ENCODE results near the gene DEGS1.

The DEGS1 gene

GRCh38 chr1:224182866-224183590 lies at the start of gene DEGS1:
Gene DEGS1 (plus strand): TSS chr1:224183240. CDS start chr1:224183337, 97 bp downstream.
- H3K4me3 ChIP-seq (ENCODE audit: low read depth, low read length), result peak within 1 kb of the TSS; percentile 66
- no peak for TF ChIP-seq CTCF (IDR thresholded peaks at IDR 0.05; ENCODE audit: low read depth, low read length, missing control alignments)
- DNase-seq (ENCODE audit: low read depth), result no peak

- TF ChIP-seq CTCF (IDR thresholded peaks at IDR 0.05; ENCODE audit: low read depth, low read length, missing control alignments), result no peak
- H3K4me3 ChIP-seq (ENCODE audit: low read depth, low read length), result no peak overlapping the region
- DNase-seq (ENCODE audit: low read depth), result no peak
Measured at GRCh38 chr1:224133741-224134299, 49.2 kb upstream of the DEGS1 start.

- no peak for TF ChIP-seq CTCF (IDR thresholded peaks at IDR 0.05; ENCODE audit: low read depth, low read length, missing control alignments)
- DNase-seq (ENCODE audit: low read depth), result no peak
- H3K4me3 ChIP-seq (ENCODE audit: low read depth, low read length), result no peak overlapping the region
Measured at GRCh38 chr1:224137518-224137917, 45.5 kb upstream of the DEGS1 start.

- no peak for TF ChIP-seq CTCF (IDR thresholded peaks at IDR 0.05; ENCODE audit: low read depth, low read length, missing control alignments)
- no peak overlapping the region for H3K4me3 ChIP-seq (ENCODE audit: low read depth, low read length)
- no peak for DNase-seq (ENCODE audit: low read depth)
Measured at GRCh38 chr1:224138198-224138597, 44.8 kb upstream of the DEGS1 start.

- no peak for DNase-seq (ENCODE audit: low read depth)
- no peak overlapping the region for H3K4me3 ChIP-seq (ENCODE audit: low read depth, low read length)
- no peak for TF ChIP-seq CTCF (IDR thresholded peaks at IDR 0.05; ENCODE audit: low read depth, low read length, missing control alignments)
Measured at GRCh38 chr1:224141693-224142092, 41.3 kb upstream of the DEGS1 start.

GRCh38 chr1:224149709-224150108 lies 33.3 kb upstream of the DEGS1 start:
- TF ChIP-seq CTCF (IDR thresholded peaks at IDR 0.05; ENCODE audit: low read depth, low read length, missing control alignments), result no peak
- no peak overlapping the region for H3K4me3 ChIP-seq (ENCODE audit: low read depth, low read length)

GRCh38 chr1:224151117-224151516 lies 31.9 kb upstream of the DEGS1 start:
- no peak for DNase-seq (ENCODE audit: low read depth)
- H3K4me3 ChIP-seq (ENCODE audit: low read depth, low read length), result no peak overlapping the region
- no peak for TF ChIP-seq CTCF (IDR thresholded peaks at IDR 0.05; ENCODE audit: low read depth, low read length, missing control alignments)

More at GRCh38 chr1:224149709-224150108, 33.3 kb upstream of the DEGS1 start:
- no peak for DNase-seq (ENCODE audit: low read depth)

Data from GM12864 (cell line).